Esophagus squamous epithelium (tissue), 5 donors: ENCODE measurements around the gene FOXO3. TPM values are rescaled to one million over a fixed set of nuclear protein-coding genes. Genes with fewer than 3 reads are reported as not detected.
"Not testable (repeated sequence)": the region's sequence is repeated elsewhere in the genome, so short reads cannot be mapped to it uniquely, and the experiment has no call there.

ENCODE experiments used
- DNase-seq: peaks from one replicate; lab custom pipeline; 2025; lab: John Stamatoyannopoulos, UW
- H3K27ac ChIP-seq, 4 donors: fragments of 200-600 bp; sonication (generic); one replicate each; pipeline ENCODE4 v1.5.1; 2016 to 2019; ENCODE audit warnings: mild to moderate bottlenecking in 1 of 4
- H3K27me3 ChIP-seq, 4 donors: fragments of 200-600 bp; sonication (generic); 1 replicate in 3 of 4; 2 replicates in 1 of 4; pipeline versions ENCODE4 v1.5.1 to v1.6.0; 2017 to 2021; ENCODE audit warnings: antibody characterized with exemption in 1 of 4
- H3K36me3 ChIP-seq, 3 donors: fragments of 200-600 bp; sonication (generic); one replicate each; pipeline ENCODE4 v1.5.1; 2016 to 2019
- H3K4me1 ChIP-seq, 3 donors: fragments of 200-600 bp; sonication (generic); one replicate each; pipeline ENCODE4 v1.5.1; 2017 to 2019
- H3K4me3 ChIP-seq, 4 donors: fragments of 200-600 bp; sonication (generic); 1 replicate in 3 of 4; 2 replicates in 1 of 4; pipeline ENCODE4 v1.5.1; 2016 to 2019; ENCODE audit warnings: mild to moderate bottlenecking in 2 of 4, moderate library complexity in 1 of 4
- H3K9me3 ChIP-seq, 3 donors: fragments of 200-600 bp; sonication (generic); one replicate each; pipeline ENCODE4 v1.5.1; 2016 to 2019
- POLR2A ChIP-seq, 4 donors: fragments of 450-650 bp; IDR thresholded peaks; one replicate each; pipeline ENCODE4 v1.6.1; 2017; ENCODE audit warnings: antibody characterized with exemption in 4 of 4, mild to moderate bottlenecking in 4 of 4, moderate library complexity in 3 of 4
- WGBS, 2 donors: methylation state at CpG; one replicate each; pipeline ENCODE4 v1.1.5; 2018; 5-methylcytosine and 5-hydroxymethylcytosine counted together
- intact Hi-C: fragments of 100-400 bp; cut with DNase I; formaldehyde crosslinking; loops from one replicate; pipeline ENCODE4 v1.15.0; 2022
- total RNA-seq, 4 donors: library from RNA; depleted of rRNA; stranded (reverse); fragments of >200 nt; gene quantifications; one replicate each; pipeline ENCODE4 v1.1.0, GENCODE V29; 2016
- TF ChIP-seq, protein P1 (sequence below), 6 experiments: fragments of 450-650 bp in 4 of 6; fragments of 200-600 bp in 2 of 6; sonication (generic) in 2 of 6; IDR thresholded peaks; one replicate each; pipeline ENCODE4 v1.5.1; 2016 to 2019; ENCODE audit warnings: antibody characterized with exemption in 6 of 6, mild to moderate bottlenecking in 4 of 6, moderate library complexity in 4 of 6
- donor health status: DM: yes; HTN: yes; CAD: no.

Gene FOXO3
- total RNA-seq, 4 donors from 2014 or later, result 30.3 to 80.7 (median 34.3) TPM

DNA sequence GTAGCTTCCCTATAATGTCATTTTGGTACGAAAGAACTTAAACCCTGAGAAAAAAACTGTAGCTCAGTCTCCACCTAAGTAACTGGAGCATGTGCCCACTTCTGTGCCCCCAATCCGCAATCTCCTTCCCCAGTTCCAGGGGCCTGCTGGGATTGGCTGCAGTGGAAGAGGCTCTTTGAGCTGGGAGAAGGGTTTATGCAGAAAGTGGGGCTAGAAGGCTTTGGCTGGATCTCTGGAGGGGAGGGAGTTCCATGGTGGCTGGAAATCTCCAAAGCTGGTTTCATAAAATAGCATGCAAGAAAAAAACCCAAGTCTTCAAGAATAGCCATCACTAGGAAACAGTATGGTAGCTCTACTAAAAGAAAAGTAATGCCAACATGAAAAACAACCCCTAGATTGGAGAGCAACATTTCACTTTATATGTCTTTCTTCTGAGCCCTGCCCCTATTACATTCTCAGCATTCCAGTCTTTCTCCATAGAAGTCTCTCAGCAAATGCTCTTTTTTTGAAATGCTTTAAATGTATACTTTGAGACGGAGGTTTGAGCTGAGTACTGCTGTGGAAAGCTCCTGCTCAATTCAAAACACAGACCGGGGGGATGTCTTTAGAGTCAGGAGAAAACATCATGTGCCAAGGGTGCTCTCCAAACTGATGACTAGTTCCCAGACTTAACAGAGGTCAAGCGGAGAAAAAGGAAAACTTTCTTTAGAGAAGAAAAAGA, 36.0 kb upstream of the FOXO3 start:
- H3K36me3 ChIP-seq, result peaks cover 0 to 29% (median 0%) of the 10 kb centered on the region in 3 donors
- WGBS, 2 donors, result 75 to 85% methylated on average over 5 of the region's 5 CpGs
- TF ChIP-seq, protein P1, sequence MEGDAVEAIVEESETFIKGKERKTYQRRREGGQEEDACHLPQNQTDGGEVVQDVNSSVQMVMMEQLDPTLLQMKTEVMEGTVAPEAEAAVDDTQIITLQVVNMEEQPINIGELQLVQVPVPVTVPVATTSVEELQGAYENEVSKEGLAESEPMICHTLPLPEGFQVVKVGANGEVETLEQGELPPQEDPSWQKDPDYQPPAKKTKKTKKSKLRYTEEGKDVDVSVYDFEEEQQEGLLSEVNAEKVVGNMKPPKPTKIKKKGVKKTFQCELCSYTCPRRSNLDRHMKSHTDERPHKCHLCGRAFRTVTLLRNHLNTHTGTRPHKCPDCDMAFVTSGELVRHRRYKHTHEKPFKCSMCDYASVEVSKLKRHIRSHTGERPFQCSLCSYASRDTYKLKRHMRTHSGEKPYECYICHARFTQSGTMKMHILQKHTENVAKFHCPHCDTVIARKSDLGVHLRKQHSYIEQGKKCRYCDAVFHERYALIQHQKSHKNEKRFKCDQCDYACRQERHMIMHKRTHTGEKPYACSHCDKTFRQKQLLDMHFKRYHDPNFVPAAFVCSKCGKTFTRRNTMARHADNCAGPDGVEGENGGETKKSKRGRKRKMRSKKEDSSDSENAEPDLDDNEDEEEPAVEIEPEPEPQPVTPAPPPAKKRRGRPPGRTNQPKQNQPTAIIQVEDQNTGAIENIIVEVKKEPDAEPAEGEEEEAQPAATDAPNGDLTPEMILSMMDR (IDR thresholded peaks at IDR 0.05), result no peak
- TF ChIP-seq POLR2A (IDR thresholded peaks at IDR 0.05), result no peak
- H3K27ac ChIP-seq, result no peak overlapping the region
- intact Hi-C loops, result loop anchor here (10.0 kb wide), 1 partner anchor 550 kb away; no protein-coding TSS in a partner anchor
- no peak for DNase-seq
- H3K9me3 ChIP-seq, result no peaks in the 10 kb centered on the region
- H3K27me3 ChIP-seq, result no peaks in the 10 kb centered on the region
- H3K4me1 ChIP-seq, result no peaks in the 10 kb centered on the region
- H3K4me3 ChIP-seq, result no peak overlapping the region

GRCh38 chr6:108526739-108527174, 34.0 kb upstream of the FOXO3 start:
- intact Hi-C loops, result loop anchor here (10.0 kb wide), 1 partner anchor 552 kb away; no protein-coding TSS in a partner anchor
- no peaks in the 10 kb centered on the region for H3K9me3 ChIP-seq
- DNase-seq, result no peak
- no peak for TF ChIP-seq POLR2A (IDR thresholded peaks at IDR 0.05)
- TF ChIP-seq, protein P1 (IDR thresholded peaks at IDR 0.05), result peak; percentile 50 to 87 (median 68)
- H3K4me3 ChIP-seq, result no peak overlapping the region
- WGBS, 2 donors, result 5 to 68% methylated on average over 1 to 7 of the region's 7 CpGs
- H3K36me3 ChIP-seq, result peaks cover 0 to 16% (median 0%) of the 10 kb centered on the region in 3 donors
- H3K4me1 ChIP-seq, result no peaks in the 10 kb centered on the region
- no peaks in the 10 kb centered on the region for H3K27me3 ChIP-seq
- H3K27ac ChIP-seq, result no peak overlapping the region

DNA sequence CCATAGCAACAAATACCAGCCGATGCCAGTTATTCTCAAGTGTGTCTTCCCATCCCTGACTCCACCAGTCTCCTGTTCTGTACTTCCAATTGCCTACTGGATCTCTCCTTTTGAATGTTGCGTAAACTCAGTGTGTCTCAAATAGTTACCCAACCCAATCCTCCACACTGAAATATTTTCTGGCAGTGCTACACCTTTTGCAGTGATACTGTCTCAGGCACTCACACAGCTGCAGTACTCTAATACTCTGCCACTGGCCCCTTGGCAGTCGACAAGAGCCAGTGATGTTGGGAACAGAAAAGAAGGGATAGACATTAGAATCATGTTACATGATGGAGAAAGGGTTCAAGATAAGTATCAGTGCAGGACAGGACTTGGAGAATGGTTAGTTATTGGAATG, 31.8 kb upstream of the FOXO3 start:
- TF ChIP-seq, protein P1 (IDR thresholded peaks at IDR 0.05), result no peak
- no peak for TF ChIP-seq POLR2A (IDR thresholded peaks at IDR 0.05)
- Histone ChIP-seq H3K27me3 (no peaks in the 10 kb centered on the region), H3K4me1 (no peaks in the 10 kb centered on the region), H3K36me3 (no peaks in the 10 kb centered on the region), H3K4me3 (no peak overlapping the region), H3K27ac (no peak overlapping the region), H3K9me3 (no peaks in the 10 kb centered on the region)
- DNase-seq, result no peak
- WGBS, 2 donors, result 58 to 71% methylated on average over 3 of the region's 3 CpGs
- intact Hi-C loops, result loop anchor here (10.0 kb wide), 1 partner anchor 554 kb away; no protein-coding TSS in a partner anchor

DNA sequence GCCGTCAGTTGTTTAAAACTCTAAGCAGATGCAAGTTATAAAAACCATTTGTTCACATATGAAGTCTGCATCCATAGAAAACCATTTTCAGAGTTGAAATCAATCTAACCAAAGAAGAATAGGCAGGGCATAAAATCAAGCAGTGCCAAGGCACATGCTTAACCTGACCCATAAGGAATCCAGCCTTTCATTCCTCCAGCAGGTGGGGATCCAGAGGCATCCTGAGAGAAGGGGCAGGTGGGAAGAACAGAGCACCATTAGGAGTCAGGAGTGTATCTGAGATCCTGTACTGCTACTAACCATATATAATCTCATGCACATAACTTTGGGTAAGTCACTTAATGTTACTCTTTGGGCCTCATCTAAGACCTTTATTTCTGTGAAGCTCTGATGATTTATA, 29.4 kb upstream of the FOXO3 start:
- no peaks in the 10 kb centered on the region for H3K9me3 ChIP-seq
- H3K27me3 ChIP-seq, result no peaks in the 10 kb centered on the region
- H3K36me3 ChIP-seq, result no peaks in the 10 kb centered on the region
- 90 to 100% methylated on average over 1 of the region's 1 CpG for WGBS, 2 donors
- intact Hi-C loops, result no loop called here
- no peak for DNase-seq
- H3K4me3 ChIP-seq, result no peak overlapping the region
- H3K27ac ChIP-seq, result no peak overlapping the region
- TF ChIP-seq, protein P1 (IDR thresholded peaks at IDR 0.05), result no peak
- TF ChIP-seq POLR2A (IDR thresholded peaks at IDR 0.05), result no peak
- no peaks in the 10 kb centered on the region for H3K4me1 ChIP-seq

DNA sequence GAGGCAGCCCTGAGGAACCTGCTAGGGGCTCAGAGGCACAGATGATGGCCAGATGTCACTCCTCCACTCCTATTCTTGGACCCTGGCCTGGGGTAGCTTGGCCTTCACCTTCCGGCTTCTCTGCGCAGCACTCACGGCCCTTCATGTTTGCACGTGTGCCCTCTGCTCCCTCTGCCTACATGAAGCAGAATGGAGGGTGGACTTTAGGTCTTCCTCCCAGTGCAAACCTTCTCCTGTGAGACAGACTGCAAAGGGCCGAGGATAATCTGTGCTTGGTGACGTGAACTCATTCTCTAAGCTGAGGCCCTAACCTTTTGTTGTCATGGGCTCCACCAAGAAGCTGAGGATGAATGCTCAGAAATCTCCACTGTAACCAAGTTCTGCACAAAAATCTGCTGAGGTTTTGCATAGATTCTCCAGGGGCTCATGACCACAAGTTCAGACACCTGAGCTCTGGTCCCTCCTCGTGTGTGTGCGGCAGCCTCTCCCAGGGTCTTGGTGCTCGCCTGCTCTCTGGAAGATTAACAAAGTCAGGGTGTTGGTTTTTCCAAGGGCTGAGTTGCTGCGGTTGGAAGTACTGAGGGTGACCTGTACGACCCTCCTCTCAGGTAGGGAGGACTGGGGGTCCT, 25.5 kb upstream of the FOXO3 start:
- TF ChIP-seq, protein P1 (IDR thresholded peaks at IDR 0.05), result no peak
- no peak for TF ChIP-seq POLR2A (IDR thresholded peaks at IDR 0.05)
- Histone ChIP-seq H3K36me3 (no peaks in the 10 kb centered on the region), H3K27ac (no peak overlapping the region), H3K4me1 (no peaks in the 10 kb centered on the region), H3K27me3 (no peaks in the 10 kb centered on the region), H3K9me3 (peaks cover 0 to 5% (median 0%) of the 10 kb centered on the region in 3 donors), H3K4me3 (no peak overlapping the region)
- intact Hi-C loops, result no loop called here
- DNase-seq, result no peak
- WGBS, 2 donors, result 87 to 96% methylated on average over 4 to 8 of the region's 11 CpGs

GRCh38 chr6:108535920-108536535, 24.7 kb upstream of the FOXO3 start:
- intact Hi-C loops, H3K9me3 ChIP-seq, DNase-seq, H3K27ac ChIP-seq, H3K27me3 ChIP-seq, H3K4me3 ChIP-seq, H3K4me1 ChIP-seq, H3K36me3 ChIP-seq: not testable (repeated sequence)
- WGBS, 2 donors, result 86% methylated on average over 4 of the region's 4 CpGs
